Cardiac septum (tissue), 1 donor: ENCODE results near the gene ITPK1. TPM values are rescaled to one million over a fixed set of nuclear protein-coding genes. Genes with fewer than 3 reads are reported as not detected.

Source experiments
- DNase-seq: peaks from one replicate; pipeline ENCODE4 v3.0.0-alpha.2; 2020; ENCODE audit warnings: low spot score
- intact Hi-C: fragments of 100-400 bp; cut with DNase I; formaldehyde crosslinking; loops from one replicate; pipeline ENCODE4 v1.14.0; 2022
- total RNA-seq: library from RNA; stranded (reverse); fragmentation: NEBNext Ultra II Directional; extraction: Animal tissue kit (Norgen Biotek cat#: 25700); gene quantifications from one replicate; pipeline ENCODE4 v1.2.1, GENCODE V29; 2021
- donor health status: DM: no; HTN: no; CAD: no.

ITPK1 gene
- total RNA-seq, 1 donor from 2014 or later, result 77.1 TPM

DNA sequence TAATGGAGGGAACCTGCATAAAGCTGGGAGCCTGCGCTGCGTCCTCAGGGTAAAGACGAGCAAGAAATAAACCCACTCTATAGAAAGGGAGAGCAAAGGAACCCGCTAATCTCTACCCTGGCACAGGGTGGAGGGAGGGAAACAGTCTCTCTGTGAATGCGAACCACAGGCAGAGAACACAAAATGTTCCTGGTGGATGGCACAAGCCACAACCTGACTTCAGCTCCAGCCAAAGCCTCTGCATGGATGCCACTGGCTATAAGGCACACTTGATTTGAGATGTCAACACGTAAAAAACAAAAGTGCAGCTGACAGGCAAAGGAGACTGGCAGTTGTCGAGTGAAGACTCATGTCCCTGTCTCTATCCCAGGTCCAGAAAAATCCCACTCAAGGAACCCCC is 160.3 kb downstream of the ITPK1 start:
- intact Hi-C loops, result no loop called here
- DNase-seq, result no peak

DNA sequence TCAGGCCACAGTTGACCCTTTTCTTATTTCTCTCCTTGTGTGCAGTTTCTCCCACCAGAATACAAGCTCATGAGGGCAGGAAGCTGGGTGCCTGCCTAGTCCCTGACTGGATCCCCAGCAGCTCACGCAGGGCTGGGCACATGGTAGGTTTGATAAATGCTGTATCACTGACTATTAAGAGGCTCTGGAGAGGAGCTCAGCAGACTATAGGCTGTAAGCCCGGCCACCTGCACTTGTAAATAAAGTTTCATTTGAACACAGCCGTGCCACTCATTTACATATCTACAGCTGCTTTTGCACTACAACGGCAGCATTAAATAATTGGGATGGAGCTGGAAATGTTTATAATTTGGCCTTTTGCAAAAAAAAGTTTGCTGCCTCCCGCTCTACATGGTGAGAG is 160.8 kb downstream of the ITPK1 start:
- intact Hi-C loops, result no loop called here
- no peak for DNase-seq

DNA sequence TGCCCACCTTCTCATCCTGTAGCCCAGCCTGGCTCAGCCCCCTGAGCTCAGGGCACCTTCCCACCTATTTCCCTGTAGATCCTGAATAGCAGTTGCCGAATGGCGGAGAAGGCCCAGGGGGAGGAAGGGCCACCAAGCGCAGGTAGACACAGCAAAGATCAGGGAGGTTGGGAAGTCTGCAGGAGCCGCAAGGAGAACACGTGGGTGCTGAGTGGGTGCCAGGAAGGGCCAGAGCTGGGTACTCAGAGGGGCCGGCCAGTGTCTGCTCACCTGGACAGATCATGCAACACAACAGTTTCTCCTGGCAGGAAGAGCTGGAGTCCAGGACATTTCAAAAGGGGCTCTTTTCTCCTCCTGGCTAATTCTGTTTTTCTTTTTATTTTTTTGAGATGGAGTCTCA is 162.2 kb downstream of the ITPK1 start:
- intact Hi-C loops, result loop anchor here (2.0 kb wide), 1 partner anchor 185 kb away; no protein-coding TSS in a partner anchor
- no peak for DNase-seq

DNA sequence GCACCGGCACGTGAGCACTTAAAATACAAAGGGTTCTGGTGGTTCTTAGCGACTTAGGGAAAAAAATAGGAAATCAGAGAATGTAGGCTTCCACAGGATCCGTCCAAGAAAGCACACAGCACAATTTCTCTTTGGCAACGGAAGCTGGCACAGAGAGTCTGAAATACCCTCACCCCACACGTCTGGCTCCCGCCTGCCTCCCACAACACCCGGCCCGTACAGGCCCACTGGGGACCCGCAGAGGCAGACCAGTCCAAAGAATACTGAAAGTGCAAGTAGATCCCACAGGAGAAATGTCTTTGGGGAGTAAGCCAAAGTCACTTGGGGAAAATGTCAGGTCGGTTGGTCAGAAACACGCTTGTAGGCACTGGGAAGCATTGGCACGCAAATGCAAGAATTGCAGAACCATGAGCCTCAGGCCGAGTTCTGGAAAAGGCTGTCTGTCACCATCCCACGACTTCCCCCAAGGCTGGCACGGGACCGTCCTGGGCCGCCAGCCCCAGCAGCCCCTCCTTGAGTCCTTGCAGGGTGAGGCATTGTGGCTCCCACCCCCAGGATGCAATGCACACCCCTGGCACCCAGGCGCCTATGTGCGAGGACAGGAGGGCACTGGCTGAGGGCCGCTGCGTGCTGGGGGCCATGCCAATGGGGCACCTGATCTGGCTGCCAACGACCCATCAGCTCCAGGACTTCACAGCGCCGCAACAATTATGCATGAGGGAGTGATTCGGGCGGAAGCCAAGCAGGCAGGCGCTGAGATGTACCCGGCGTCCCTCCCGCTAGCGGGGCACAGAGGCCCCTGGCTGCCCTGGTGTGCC is 163.0 kb downstream of the ITPK1 start:
- DNase-seq, result no peak
- intact Hi-C loops, result loop anchor here (2.0 kb wide), 1 partner anchor 186 kb away; no protein-coding TSS in a partner anchor

DNA sequence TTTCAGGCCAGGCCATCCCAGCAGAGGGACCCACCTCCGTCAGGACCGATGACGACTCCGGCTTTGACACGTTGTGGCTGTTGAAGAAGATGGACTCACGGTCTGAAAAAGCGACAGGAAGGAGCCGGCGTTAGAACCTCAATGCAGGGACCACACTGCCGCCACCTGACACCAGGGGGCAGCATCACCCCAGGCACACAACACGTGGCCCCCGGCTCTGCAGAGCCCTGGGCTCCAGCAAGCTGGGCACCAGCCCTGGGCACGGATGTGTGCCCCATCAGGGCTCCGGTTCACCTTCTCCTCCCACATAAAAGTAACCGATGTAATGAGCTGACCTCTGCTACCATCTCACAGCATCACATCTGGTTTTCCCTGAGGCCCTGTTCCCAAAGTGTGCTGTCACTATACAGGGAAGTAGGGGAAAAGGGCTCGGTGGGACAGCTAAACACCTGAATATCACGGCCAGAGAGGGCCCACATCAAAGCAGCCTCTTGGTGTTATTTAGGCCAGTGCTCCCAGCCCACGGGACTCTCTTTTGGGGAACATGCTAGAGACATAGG is 163.7 kb downstream of the ITPK1 start:
- intact Hi-C loops, result loop anchor here (2.0 kb wide), 1 partner anchor 187 kb away; no protein-coding TSS in a partner anchor
- DNase-seq, result peak; percentile 85

DNA sequence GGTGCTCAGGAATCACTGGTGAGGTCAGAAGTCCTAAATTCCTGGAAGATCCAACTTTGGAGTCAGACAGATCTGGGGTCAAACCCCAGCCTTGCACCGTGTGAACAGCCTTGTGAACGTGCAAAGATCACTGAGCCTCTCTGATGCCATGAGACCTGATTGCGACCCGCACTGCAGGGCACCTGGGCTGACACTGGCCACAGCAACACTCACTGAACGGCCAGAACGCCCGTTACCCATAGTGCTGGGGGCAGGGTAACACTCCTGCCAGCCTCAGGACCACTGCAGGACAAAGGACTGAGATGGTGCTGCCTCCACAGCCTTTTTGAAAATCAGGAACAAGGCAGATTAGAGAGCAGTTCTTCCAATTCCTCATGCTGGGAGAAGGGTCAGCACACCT is 164.5 kb downstream of the ITPK1 start:
- intact Hi-C loops, result no loop called here
- no peak for DNase-seq

DNA sequence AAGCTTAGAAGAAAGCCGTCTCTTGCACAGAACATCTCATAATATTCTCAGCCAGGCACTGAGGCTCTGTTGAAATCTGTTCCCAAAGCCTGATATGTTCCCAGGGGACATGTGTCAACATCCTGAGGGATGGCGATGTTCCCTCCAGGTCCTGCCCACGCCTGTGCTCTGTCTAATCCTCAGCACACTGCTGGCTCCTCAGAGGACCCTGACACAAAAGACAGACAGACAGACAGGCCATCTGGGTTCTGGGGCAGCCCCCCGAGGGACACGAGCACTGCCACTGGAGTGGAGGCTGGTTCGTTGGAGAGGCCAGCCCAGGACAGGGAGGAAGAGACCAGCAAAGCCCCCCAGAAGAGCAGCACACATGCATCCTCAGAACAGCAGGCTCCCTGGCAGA is 165.0 kb downstream of the ITPK1 start:
- intact Hi-C loops, result no loop called here
- DNase-seq, result no peak

DNA sequence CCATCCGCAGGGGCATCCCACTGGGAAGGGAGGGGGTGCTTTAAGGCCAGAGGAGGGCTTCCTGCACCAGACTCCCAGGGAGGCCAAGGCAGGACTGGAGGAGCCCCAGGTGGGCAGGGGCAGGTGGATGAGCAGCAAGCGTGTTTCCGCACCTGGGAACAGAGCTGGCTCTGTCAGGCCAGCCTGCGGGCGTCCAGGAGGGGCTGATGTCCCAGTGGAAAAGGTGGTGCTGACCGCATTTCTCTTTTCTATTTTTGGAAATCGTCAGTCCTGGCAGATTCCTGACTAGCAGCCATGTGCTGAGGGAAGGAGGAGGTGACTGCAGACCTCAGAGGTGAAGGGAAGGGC is 165.6 kb downstream of the ITPK1 start:
- no peak for DNase-seq
- intact Hi-C loops, result no loop called here

DNA sequence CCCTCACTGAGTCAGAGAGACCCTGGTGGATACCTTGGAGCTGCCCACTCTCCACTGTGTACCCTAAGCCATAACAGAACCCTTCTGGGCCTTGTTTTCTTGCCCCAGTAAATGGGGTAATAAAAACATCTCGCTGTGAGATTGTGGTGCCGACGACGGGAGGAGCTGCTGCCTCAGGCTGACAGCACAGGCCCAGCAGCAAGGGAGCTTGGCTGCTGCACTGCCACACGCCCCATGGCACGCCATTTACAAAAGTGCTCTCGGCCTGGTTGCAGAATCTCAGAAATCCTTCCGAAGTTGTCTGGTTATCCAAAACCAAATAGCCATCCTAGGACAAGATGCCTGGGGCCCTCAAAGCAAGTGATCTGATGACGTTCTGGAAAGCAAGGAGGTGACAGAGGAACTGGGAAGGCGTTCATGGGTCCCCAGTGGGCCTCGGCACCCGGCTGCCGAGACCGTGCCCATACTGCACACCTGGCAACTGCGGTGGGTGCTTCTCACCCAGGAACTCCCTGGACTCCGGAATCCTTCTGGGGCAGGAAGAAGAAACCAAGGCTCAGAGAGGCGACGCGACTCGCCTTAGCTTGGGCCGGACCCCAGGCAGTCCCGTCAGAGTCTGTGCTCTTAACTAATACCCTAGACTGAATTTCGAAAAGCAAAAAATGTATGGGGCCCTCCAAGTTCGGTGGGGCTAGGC is 166.1 kb downstream of the ITPK1 start:
- intact Hi-C loops, result no loop called here
- DNase-seq, result no peak

DNA sequence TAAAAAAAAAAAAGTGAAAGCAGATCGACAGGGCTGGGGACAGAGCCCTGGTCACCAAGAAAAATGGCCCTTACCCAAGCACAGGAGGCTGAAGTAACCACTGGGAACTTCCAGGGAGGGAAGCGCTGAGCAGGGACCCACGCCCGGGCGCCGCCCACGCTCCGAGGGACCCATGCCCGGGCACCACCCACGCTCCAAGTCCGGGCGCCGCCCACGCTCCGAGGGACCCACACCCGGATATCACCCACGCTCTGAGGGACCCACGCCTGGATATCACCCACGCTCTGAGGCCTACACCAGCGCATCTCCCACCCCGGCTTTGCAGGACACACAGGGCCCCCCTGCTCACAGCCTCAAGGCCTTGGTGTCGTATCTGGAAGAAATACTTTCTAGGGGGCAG is 167.1 kb downstream of the ITPK1 start:
- no peak for DNase-seq
- intact Hi-C loops, result no loop called here

DNA sequence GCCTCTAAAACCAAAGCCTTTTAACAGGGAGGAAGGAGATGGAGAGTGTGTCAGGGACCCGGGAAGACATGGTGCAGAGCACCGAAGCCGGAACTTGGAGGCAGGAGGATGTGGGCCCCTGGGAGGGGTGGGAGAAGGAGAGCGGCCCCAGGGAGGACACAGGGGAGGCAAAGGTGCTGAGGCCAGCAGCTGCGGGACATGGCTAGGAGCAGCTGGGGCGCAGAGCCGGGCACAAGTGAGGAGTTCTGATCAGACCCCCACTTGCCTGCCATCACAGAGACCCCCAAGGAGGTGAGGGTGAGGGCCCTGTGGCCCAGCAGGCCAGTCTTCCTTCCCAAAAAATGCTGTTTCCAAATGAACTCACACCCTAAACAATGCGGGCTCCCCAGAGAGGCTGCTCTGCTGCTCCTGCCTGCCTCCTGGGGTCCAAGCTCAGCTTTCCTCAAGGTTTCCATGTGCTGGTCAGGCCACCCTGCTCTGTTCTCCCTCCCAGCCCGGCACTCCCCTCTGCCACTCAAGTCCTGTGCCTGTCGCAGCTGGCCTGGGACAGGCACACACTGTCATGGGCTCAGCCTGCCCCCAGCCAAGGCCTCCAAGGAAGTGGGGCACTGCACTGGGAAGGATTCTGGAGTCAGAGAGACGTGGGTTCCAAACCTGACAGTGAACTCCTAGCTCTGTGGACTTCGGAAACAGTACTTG is 168.7 kb downstream of the ITPK1 start:
- intact Hi-C loops, result no loop called here
- no peak for DNase-seq

DNA sequence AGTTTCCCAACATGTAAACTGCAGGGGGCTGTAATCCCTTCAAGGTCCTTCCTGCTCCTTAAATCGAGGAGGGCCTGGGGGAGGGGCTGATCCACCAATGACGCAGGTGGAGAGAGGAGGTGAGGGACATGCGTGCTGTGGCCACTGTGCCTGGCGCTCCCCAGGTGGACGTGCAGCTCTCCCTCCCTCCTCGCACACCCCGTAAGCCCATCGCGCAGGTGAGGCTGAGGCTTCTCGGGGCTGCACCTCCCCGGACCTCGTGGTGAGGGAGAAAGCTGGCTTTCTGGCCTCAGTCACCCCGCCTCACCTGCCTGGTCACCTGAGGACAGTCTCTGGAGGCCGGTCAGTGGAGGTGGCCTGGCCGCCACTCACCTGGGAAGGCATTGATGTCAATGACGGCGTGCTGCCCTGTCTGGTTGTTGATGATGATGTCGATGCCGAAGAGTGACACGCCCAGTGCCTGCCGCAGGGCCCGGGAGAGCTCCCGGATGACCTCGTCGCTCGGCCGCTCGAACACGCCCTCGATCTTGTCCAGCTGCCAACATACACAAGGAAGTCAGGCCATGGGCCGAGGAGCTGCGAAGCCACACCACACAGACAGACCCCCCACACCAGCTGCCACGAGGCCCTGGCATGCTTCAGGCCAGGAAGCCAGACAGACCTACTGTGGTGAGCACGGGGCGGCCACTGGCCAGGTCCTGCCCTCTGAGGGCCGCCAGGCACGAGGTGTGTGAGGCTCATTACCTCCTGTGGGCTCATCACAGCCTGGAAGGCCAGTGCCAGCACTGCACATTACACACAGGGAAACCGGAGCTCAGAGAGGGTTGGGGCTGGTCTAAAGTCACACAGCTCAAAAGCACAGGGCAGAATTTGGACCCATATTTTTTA is 169.5 kb downstream of the ITPK1 start:
- DNase-seq, result no peak
- intact Hi-C loops, result no loop called here

DNA sequence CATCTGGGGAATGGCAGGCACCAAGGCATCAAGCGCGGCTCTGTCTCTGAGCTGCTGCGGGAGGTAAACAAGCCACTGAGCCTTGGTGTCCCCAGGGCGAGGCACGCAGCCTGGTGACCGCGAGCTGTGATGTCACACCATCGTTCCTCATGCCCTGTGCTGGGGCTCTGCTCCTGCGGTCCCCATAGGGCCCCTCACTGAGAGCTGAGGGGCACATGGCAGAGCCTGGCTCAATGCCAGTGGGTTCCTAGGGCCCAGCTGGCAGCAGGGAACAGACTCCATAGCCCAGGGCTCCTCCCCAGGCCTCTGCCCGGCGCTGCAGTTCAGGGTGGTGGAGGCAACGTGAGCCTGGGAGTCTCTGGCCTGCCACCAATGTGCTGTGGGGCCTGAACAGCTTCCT is 170.2 kb downstream of the ITPK1 start:
- no peak for DNase-seq
- intact Hi-C loops, result no loop called here

DNA sequence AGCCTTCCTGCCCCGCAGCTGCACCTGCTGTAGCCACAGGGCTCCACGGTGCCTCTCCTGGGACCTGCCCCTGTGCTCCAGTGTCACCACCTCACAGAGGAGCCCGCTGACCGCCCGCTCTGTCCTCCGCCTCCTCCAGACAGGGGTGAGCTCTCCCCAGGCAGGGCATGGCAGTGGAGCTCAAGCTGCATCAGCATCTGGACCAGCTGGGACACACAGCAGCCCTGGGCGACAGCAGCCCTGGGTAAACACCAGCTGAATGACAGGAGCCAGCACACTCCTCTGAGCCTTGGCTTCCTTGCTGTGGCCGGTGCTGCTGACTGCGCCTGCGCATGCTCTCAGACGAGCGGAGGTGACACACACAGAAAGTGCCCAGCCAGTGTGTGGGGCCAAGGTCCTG is 170.7 kb downstream of the ITPK1 start:
- no peak for DNase-seq
- intact Hi-C loops, result no loop called here

DNA sequence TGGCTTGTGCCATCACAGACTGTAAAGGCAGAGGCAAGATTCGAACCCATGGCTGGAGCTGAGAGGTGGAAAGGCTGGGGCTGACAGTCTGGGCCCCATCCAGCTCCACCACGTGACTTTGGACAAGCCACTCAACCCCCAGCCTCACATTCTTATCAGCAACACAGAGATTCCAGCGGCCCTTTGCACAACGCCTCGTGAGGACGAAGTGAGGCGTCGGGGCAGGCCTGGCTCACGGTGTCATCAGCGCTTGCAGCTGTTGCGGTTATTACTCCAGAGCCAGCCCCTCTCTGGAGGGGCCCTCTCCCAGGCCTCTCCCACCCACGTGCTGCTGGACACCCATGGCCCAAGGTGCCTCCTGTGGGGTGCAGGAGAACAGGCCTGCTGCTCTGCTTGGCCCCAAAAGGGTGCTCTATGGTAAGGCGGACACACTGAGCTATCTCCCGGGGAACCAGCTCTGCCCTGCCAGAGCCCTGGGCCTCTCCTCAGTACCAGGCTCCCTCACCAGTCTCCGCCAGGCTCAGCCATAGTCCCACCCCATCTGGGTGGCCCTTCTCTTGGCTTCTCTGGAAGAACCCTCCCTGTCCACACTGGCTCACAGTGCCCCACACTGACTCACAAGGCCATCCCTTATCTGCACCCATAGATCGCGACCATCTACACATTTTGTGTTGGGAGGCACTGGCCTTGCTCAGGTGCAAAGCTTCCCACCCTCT is 171.7 kb downstream of the ITPK1 start:
- DNase-seq, result no peak
- intact Hi-C loops, result no loop called here

DNA sequence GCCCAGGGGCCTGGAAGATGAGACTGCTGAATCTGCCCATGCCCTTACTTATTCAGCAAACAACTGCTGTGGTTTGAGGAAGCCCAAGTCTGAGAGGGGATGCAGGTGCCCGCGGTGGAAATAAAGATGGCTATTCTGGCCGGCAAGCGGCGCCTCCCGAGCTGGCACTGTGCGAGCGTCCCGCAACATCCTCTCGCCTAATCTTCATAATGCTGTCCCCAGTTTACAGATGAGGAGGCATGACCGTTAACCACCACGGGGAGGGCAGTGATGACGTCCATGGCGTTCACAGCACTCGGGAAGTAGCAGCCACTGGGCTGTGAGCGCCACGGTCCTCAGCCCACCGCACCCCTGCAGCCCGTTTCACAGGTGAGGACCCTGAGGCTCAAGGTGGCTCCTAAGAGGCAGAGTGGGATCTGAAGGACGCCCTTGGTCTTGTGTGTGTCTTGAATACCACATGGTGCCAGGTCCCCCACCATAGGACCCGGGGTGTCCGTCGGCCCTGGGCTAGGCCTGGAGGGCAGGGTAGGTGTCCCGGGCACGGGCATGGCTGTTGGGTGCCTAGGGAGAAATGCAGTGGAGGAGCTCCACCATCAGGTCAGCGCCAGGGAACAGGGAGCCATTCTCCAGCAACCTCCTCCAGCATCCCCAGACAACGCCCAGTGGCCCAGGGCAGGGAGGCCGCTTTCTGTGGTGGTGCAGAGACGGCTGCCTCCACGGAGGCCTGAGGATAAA is 172.6 kb downstream of the ITPK1 start:
- DNase-seq, result no peak
- intact Hi-C loops, result no loop called here

DNA sequence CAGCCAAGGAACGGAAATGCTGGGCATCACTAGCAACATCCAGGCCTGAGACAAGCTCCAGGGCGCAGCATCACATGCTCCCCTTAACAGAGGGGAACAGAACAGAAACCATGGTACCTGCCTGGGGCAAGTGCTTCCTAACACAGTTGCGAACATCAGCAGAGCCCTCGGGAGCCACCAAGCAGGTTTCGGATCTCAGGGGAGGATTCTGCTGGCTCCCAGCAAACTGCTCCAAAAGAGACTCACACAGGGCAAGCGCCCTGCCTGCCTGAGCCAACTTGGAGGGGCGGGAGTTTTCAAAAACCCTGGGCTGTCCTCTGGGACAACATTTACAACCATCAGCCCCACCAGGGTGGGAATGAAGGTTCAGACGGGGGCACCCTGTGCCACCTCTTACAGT is 173.1 kb downstream of the ITPK1 start:
- DNase-seq, result no peak
- intact Hi-C loops, result no loop called here

DNA sequence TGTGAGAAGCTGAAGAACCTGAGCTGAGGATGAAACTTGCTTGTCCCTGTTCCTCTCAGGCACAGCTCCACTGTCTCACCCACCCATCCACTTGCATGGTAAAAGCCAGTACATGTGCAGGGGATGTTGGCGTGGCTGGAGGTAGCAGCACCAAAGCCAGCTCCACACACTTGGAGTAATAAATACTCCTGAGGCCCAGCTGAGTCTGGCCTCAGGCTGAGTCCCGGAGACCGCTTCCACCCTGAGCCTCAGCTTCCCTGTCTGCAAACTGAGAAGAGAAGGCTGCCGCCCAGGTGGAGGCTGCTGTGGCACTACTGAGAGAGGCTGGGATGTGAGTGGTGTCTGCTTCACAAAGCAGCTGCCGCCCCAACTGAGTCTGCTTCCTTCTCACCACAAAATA is 173.6 kb downstream of the ITPK1 start:
- DNase-seq, result no peak
- intact Hi-C loops, result no loop called here
